Lower lobe of right lung (tissue), 2 donors: ENCODE measurements around the gene FXYD7. TPM values are rescaled to one million over a fixed set of nuclear protein-coding genes. Genes with fewer than 3 reads are reported as not detected.

Experiments
- ATAC-seq, 2 donors: fragments of 200-7000 bp; cut with Tn5 transposase; one replicate each; pipeline ENCODE4 v1.9.1; 2020 to 2022; ENCODE audit warnings: mild to moderate bottlenecking in 2 of 2, moderate library complexity in 2 of 2
- DNase-seq: peaks from one replicate; pipeline ENCODE4 v3.0.0-alpha.2; 2020
- H3K27ac ChIP-seq: fragments of 200-600 bp; one replicate; pipeline ENCODE4 v1.8.0; 2022
- H3K27me3 ChIP-seq: fragments of 200-600 bp; one replicate; pipeline ENCODE4 v1.8.0; 2022; ENCODE audit warnings: low read depth
- H3K36me3 ChIP-seq: fragments of 200-600 bp; one replicate; pipeline ENCODE4 v1.8.0; 2022; ENCODE audit warnings: mild to moderate bottlenecking
- H3K4me1 ChIP-seq: fragments of 200-600 bp; one replicate; pipeline ENCODE4 v1.8.0; 2022
- H3K4me3 ChIP-seq: fragments of 200-600 bp; one replicate; pipeline ENCODE4 v1.8.0; 2022; ENCODE audit warnings: mild to moderate bottlenecking
- H3K9me3 ChIP-seq: fragments of 200-600 bp; one replicate; pipeline ENCODE4 v1.8.0; 2022
- CTCF ChIP-seq: fragments of 200-600 bp; IDR thresholded peaks from one replicate; pipeline ENCODE4 v1.8.0; 2022; ENCODE audit warnings: antibody characterized with exemption, mild to moderate bottlenecking
- intact Hi-C: fragments of 100-400 bp; cut with DNase I; formaldehyde crosslinking; loops from one replicate; pipeline ENCODE4 v1.11.0; 2022
- total RNA-seq: library from RNA; stranded (reverse); fragmentation: NEBNext Ultra II Directional; extraction: Animal tissue kit (Norgen Biotek cat#: 25700); gene quantifications from one replicate; pipeline ENCODE4 v1.2.1, GENCODE V29; 2021
- donor health status: DM: no; HTN: yes; CAD: no; lungs with severe emphysema.

FXYD7 gene
- total RNA-seq, 1 donor from 2014 or later = not detected

GRCh38 chr19:35114353-35115176 lies 28.5 kb upstream of the FXYD7 start:
- Histone ChIP-seq H3K4me1 (peaks cover 12% of the 10 kb centered on the region), H3K4me3 (peak overlapping the region; percentile 48), H3K27ac (peak overlapping the region; percentile 78), H3K27me3 (no peaks in the 10 kb centered on the region), H3K9me3 (no peaks in the 10 kb centered on the region), H3K36me3 (no peaks in the 10 kb centered on the region)
- peak; percentile 90 for TF ChIP-seq CTCF
- DNase-seq (peak; percentile 80), ATAC-seq (peak; percentile 74 to 77)
- intact Hi-C loops = no loop called here

GRCh38 chr19:35115177-35115951 lies 27.7 kb upstream of the FXYD7 start, which contains the start of gene FXYD3:
TSS of gene FXYD3 (plus strand) at chr19:35115823. CDS start at chr19:35119377, 3,554 bp downstream.
- TF ChIP-seq CTCF = no peak
- H3K27me3 ChIP-seq = no peaks in the 10 kb centered on the region
- ATAC-seq = peak in 1 of 2 donors; percentile 4
- no peak for DNase-seq
- intact Hi-C loops = no loop called here
- H3K27ac ChIP-seq = peak within 1 kb of the TSS; percentile 78
- peaks cover 12% of the 10 kb centered on the region for H3K4me1 ChIP-seq
- H3K36me3 ChIP-seq = no peaks in the 10 kb centered on the region
- no peaks in the 10 kb centered on the region for H3K9me3 ChIP-seq
- H3K4me3 ChIP-seq = peak within 1 kb of the TSS; percentile 48

GRCh38 chr19:35116072-35116801 lies 26.8 kb upstream of the FXYD7 start:
- Histone ChIP-seq H3K36me3 (no peaks in the 10 kb centered on the region), H3K9me3 (no peaks in the 10 kb centered on the region), H3K4me1 (peaks cover 12% of the 10 kb centered on the region), H3K27me3 (no peaks in the 10 kb centered on the region), H3K27ac (peak overlapping the region; percentile 78), H3K4me3 (peak overlapping the region; percentile 48)
- ATAC-seq = peak; percentile 37 to 54
- peak; percentile 78 for DNase-seq
- no peak for TF ChIP-seq CTCF
- intact Hi-C loops = no loop called here

GRCh38 chr19:35117116-35117515 lies 25.9 kb upstream of the FXYD7 start:
- ATAC-seq (no peak), DNase-seq (no peak)
- H3K4me3 ChIP-seq = peak overlapping the region; percentile 48
- H3K27me3 ChIP-seq = no peaks in the 10 kb centered on the region
- TF ChIP-seq CTCF = no peak
- no peaks in the 10 kb centered on the region for H3K36me3 ChIP-seq
- peak overlapping the region; percentile 78 for H3K27ac ChIP-seq
- intact Hi-C loops = no loop called here
- H3K9me3 ChIP-seq = no peaks in the 10 kb centered on the region
- peaks cover 12% of the 10 kb centered on the region for H3K4me1 ChIP-seq

- Histone ChIP-seq H3K36me3 (no peaks in the 10 kb centered on the region), H3K27me3 (no peaks in the 10 kb centered on the region), H3K9me3 (no peaks in the 10 kb centered on the region), H3K4me3 (no peak overlapping the region), H3K4me1 (peaks cover 14% of the 10 kb centered on the region), H3K27ac (peak overlapping the region; percentile 78)
- no peak for TF ChIP-seq CTCF
- ATAC-seq (peak; percentile 38 to 40), DNase-seq (no peak)
- intact Hi-C loops = no loop called here
Measured at GRCh38 chr19:35117799-35118198, 25.3 kb upstream of the FXYD7 start.
